Measurements from ENCODE around the gene LRRC28.

The LRRC28 gene

DNA sequence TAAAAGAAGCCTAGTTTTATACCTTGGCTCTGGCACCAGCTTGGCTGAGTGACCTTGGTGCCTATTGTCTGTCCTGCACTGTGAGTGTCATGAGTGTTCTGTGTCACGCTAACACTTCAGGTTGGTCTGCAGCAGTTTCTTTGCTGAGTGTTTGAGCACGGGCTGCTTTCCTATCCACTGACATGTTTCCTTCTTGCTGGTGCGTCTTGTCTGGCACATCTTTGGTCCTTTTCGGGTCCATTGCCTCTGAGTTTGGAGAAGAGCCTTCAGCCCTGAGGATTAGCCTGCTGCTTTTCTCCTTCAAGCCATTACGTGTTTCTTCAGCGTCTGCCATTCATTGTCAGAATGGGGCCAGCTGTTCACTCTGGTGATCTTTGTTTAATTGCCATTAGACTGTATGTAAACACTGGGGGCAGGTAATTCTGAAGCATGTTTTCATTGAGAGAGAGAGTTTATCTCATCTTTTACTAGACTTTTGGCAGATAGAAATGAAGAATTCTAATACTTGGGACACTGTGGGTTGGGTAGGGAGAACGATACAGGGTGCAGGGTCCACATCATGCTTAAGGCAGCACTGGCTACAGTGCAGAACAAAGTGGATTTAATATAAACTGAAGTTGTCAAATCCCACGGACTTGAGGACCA lies 55.5 kb downstream of the LRRC28 start:
- no peak for DNase-seq
- no peaks in the 10 kb centered on the region for H3K4me1 Mint-ChIP-seq (ENCODE audit: low read depth)
- H3K4me3 Mint-ChIP-seq: no peak overlapping the region
- H3K9me3 Mint-ChIP-seq: no peaks in the 10 kb centered on the region
- peaks cover 10% of the 10 kb centered on the region for H3K36me3 Mint-ChIP-seq (ENCODE audit: low read depth)
- H3K27ac Mint-ChIP-seq: no peak overlapping the region
- H3K27me3 Mint-ChIP-seq: no peaks in the 10 kb centered on the region

- H3K4me3 Mint-ChIP-seq: no peak overlapping the region
- H3K27ac Mint-ChIP-seq: no peak overlapping the region
These were observed 56.5 kb downstream of the LRRC28 start for GRCh38 chr15:99307735-99308134.

DNA sequence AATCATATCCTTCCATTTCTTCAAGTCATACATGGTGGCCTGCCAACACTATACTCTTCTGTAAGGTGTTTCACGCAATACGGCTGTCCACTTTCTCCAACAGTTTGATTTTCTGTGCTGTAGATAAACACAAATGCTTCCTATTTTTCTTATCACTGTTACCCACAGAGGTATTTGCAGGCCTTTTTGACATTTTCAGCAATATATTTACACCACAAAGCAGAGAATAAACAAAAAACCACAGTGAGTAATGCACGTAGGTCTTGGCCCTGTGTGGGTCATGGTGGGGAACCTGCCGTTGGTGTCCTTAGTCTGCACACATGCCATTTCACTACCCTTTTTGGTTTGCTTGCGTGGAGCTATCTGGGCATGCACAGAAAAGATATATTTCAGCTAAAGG lies 59.5 kb downstream of the LRRC28 start:
- Mint-ChIP-seq H3K27ac (no peak overlapping the region), H3K36me3 (ENCODE audit: low read depth) (peaks cover 23% of the 10 kb centered on the region), H3K9me3 (peaks cover 8% of the 10 kb centered on the region), H3K4me1 (ENCODE audit: low read depth) (no peaks in the 10 kb centered on the region), H3K27me3 (no peaks in the 10 kb centered on the region), H3K4me3 (no peak overlapping the region)
- no peak for DNase-seq

More at GRCh38 chr15:99307735-99308134, 56.5 kb downstream of the LRRC28 start:
- Mint-ChIP-seq H3K9me3 (peaks cover 3% of the 10 kb centered on the region), H3K27me3 (no peaks in the 10 kb centered on the region), H3K36me3 (ENCODE audit: low read depth) (peaks cover 16% of the 10 kb centered on the region), H3K4me1 (ENCODE audit: low read depth) (no peaks in the 10 kb centered on the region)
- no peak for DNase-seq

DNA sequence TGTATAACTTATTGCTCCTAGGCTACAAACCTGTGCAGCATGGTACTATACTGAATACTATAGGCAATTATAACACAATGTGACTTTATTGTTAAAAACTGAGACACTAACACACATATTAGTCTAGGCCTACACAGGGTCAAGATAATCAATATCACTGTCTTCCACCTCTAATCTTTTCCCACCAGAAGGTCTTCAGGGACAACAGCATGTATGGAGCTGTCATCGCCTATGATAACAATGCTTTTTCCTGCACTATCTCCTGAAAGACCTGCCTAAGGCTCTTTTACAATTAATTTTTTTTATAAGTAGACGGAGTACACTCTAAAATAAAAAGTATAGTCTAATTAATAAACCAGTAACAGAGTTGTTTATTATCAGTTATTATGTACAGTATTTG lies 60.9 kb downstream of the LRRC28 start:
- Mint-ChIP-seq H3K36me3 (ENCODE audit: low read depth) (peaks cover 23% of the 10 kb centered on the region), H3K27ac (no peak overlapping the region), H3K4me1 (ENCODE audit: low read depth) (no peaks in the 10 kb centered on the region), H3K4me3 (no peak overlapping the region), H3K9me3 (peaks cover 8% of the 10 kb centered on the region), H3K27me3 (no peaks in the 10 kb centered on the region)
- no peak for DNase-seq

DNA sequence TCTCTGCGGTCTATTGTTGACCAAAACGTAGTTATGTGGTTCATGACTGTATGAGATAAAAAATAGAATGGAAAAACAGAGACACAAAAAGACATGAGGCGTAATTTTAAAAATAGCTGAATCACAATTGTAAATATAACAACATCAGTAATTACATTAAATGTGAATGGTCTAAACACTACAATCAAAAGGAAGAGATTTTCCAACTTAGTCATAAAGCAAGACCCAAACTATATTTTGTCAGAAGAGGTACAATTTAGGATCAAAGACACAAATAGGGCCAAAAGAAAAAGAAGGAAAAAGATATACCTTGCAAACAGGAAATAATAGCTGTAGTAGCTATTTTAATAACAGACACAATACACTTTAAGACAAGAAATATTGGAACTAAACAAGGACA lies 61.5 kb downstream of the LRRC28 start:
- Mint-ChIP-seq H3K36me3 (ENCODE audit: low read depth) (peaks cover 23% of the 10 kb centered on the region), H3K27me3 (no peaks in the 10 kb centered on the region), H3K27ac (no peak overlapping the region), H3K4me3 (no peak overlapping the region), H3K4me1 (ENCODE audit: low read depth) (no peaks in the 10 kb centered on the region), H3K9me3 (peaks cover 8% of the 10 kb centered on the region)
- no peak for DNase-seq

DNA sequence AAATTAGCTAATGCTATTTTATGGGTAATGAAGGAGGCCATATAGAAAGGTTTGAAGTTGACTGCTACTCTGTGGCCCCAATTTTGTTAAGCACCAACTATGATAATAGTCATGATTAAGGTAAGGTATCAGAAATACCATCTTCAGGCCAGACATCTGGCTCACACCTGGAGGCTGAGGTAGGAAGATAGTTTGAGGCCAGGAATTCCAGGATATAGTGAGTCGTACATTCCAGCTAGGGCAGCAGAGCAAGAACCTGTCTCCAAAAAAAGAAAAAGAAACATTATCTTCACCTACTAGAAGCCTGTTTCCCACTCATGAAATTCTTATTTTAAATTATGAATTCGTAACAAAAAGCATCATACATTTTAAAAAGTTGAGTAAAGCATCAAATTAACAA lies 64.4 kb downstream of the LRRC28 start:
- no peaks in the 10 kb centered on the region for H3K27me3 Mint-ChIP-seq
- peaks cover 8% of the 10 kb centered on the region for H3K9me3 Mint-ChIP-seq
- no peaks in the 10 kb centered on the region for H3K4me1 Mint-ChIP-seq (ENCODE audit: low read depth)
- no peak overlapping the region for H3K4me3 Mint-ChIP-seq
- H3K27ac Mint-ChIP-seq: no peak overlapping the region
- DNase-seq: no peak
- H3K36me3 Mint-ChIP-seq (ENCODE audit: low read depth): peaks cover 19% of the 10 kb centered on the region

DNA sequence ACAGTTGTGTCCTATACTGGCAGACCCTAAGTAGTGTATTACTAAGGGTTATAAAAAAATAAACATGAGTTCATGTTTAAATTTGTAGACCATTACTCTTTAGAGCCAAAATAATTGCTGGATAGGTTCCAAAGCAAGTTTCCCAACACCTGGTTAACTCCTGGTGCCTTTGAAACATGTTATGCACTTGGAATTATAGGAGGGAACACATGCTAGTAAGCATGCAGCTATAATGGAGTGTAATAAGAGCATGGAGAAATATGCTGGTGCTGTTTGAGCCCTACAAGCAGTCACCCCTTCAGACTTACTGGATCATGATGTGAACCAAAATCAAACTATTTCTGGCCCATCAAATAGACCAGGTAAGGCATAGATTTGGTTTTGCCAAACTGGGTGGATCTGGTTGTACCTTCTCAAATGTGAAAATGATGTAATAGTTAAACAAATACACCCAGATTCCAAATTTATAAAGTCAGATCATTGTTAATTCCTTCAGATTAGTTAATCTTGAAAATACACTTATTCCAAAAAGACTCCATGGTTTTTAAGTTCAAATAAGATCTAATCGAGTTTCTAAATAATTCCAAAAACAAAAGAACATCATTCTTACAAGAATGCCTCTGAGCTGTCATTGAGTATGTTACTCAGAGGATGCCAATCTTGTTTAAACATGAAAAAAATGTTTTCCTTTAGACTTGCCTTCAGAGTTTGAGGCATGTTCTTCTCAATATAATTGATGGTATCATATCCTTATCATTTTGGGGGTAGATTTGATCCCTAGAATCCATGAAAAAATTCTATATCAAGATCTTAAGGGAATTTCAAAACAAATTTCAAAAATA lies 69.3 kb downstream of the LRRC28 start:
- Mint-ChIP-seq H3K4me1 (ENCODE audit: low read depth) (peaks cover 18% of the 10 kb centered on the region), H3K36me3 (ENCODE audit: low read depth) (no peaks in the 10 kb centered on the region), H3K27ac (no peak overlapping the region), H3K4me3 (no peak overlapping the region), H3K27me3 (no peaks in the 10 kb centered on the region), H3K9me3 (no peaks in the 10 kb centered on the region)
- no peak for DNase-seq

DNA sequence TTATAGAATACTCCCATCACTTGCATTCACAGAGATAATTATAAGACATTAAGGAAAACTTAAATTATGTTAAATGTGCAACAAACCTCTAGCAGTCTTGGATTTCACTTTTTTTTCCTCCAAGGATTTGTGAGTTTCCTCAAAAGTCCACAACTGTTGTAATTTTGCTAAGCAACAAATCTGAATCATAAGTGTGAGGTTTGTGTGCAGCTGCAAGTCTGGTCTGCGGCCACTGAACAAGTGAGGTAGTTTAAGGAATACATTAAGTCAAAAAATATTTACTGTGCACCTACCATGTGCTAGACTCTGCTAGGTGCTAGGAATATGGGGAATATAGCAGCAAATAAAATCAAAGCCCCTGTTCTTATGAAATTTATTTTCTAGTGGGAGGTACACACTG lies 70.2 kb downstream of the LRRC28 start:
- H3K27ac Mint-ChIP-seq: no peak overlapping the region
- H3K36me3 Mint-ChIP-seq (ENCODE audit: low read depth): no peaks in the 10 kb centered on the region
- no peak overlapping the region for H3K4me3 Mint-ChIP-seq
- H3K27me3 Mint-ChIP-seq: no peaks in the 10 kb centered on the region
- no peak for DNase-seq
- peaks cover 19% of the 10 kb centered on the region for H3K4me1 Mint-ChIP-seq (ENCODE audit: low read depth)
- no peaks in the 10 kb centered on the region for H3K9me3 Mint-ChIP-seq

- no peak for DNase-seq
- H3K4me1 Mint-ChIP-seq (ENCODE audit: low read depth): peaks cover 21% of the 10 kb centered on the region
- no peaks in the 10 kb centered on the region for H3K36me3 Mint-ChIP-seq (ENCODE audit: low read depth)
- H3K27ac Mint-ChIP-seq: no peak overlapping the region
- no peaks in the 10 kb centered on the region for H3K9me3 Mint-ChIP-seq
- no peak overlapping the region for H3K4me3 Mint-ChIP-seq
- H3K27me3 Mint-ChIP-seq: no peaks in the 10 kb centered on the region
These were observed 71.5 kb downstream of the LRRC28 start for GRCh38 chr15:99322643-99323405.

- Mint-ChIP-seq H3K4me3 (no peak overlapping the region), H3K36me3 (ENCODE audit: low read depth) (no peaks in the 10 kb centered on the region), H3K9me3 (no peaks in the 10 kb centered on the region), H3K27me3 (no peaks in the 10 kb centered on the region), H3K4me1 (ENCODE audit: low read depth) (peaks cover 21% of the 10 kb centered on the region), H3K27ac (peak overlapping the region; percentile 57)
- DNase-seq: no peak
These were observed 72.9 kb downstream of the LRRC28 start for GRCh38 chr15:99324082-99324620.

GRCh38 chr15:99324700-99325099 lies 73.4 kb downstream of the LRRC28 start:
- no peak overlapping the region for H3K4me3 Mint-ChIP-seq
- peak overlapping the region; percentile 57 for H3K27ac Mint-ChIP-seq
- no peaks in the 10 kb centered on the region for H3K9me3 Mint-ChIP-seq
- H3K36me3 Mint-ChIP-seq (ENCODE audit: low read depth): no peaks in the 10 kb centered on the region
- H3K27me3 Mint-ChIP-seq: no peaks in the 10 kb centered on the region
- no peak for DNase-seq
- H3K4me1 Mint-ChIP-seq (ENCODE audit: low read depth): peaks cover 21% of the 10 kb centered on the region

- H3K4me1 Mint-ChIP-seq (ENCODE audit: low read depth): peaks cover 23% of the 10 kb centered on the region
- H3K4me3 Mint-ChIP-seq: no peak overlapping the region
- no peaks in the 10 kb centered on the region for H3K36me3 Mint-ChIP-seq (ENCODE audit: low read depth)
- H3K27ac Mint-ChIP-seq: no peak overlapping the region
- DNase-seq: no peak
- no peaks in the 10 kb centered on the region for H3K9me3 Mint-ChIP-seq
- no peaks in the 10 kb centered on the region for H3K27me3 Mint-ChIP-seq
These were observed 75.0 kb downstream of the LRRC28 start for GRCh38 chr15:99326235-99326634.

DNA sequence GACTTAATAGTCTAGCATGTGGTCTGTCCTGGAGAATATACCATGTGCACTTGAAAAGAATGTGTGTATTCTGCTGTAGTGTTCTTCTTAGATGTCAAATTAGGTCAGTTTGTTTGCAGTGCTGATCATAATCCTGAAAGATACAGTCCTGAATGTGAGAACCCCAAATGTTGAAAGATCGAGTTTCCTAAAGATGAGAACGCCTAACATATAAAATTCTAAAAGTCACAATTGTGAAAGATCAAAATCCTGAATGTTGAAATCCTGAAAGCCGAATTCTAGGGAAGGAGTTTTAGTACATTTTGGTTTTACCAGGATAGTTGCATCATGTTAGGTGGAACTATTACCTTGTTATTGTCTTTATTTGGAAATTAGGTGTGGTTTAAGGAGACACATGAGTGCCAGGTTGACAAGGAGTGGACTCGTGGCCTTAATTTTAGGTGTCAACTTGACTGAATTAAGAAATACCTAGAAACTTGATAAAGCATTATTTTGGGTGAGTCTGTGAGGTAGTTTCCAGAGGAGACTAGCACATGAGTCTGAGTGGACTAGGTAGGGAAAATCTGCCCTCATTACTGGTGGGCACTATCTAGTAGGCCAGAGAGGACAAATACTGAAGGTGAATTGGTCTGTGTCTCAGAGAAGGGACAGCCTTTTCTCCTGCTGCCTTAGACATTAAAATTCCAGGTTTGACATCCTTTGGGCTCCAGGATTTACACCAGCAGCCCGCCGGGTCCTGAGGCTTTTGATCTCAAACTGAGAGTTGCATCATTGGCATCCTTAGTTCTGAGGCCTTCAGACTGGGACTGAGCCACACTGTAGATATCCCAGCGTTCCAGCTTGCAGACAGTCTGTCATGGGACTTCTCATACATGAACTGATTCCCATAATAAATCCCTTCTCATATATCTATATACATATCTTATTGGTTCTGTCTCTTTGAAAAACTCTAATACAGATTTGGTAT lies 77.1 kb downstream of the LRRC28 start:
- Mint-ChIP-seq H3K36me3 (ENCODE audit: low read depth) (no peaks in the 10 kb centered on the region), H3K4me3 (no peak overlapping the region), H3K27me3 (no peaks in the 10 kb centered on the region), H3K9me3 (no peaks in the 10 kb centered on the region), H3K27ac (no peak overlapping the region), H3K4me1 (ENCODE audit: low read depth) (peaks cover 24% of the 10 kb centered on the region)
- DNase-seq: no peak

GRCh38 chr15:99331381-99331780 lies 80.1 kb downstream of the LRRC28 start:
- no peak for DNase-seq
- Mint-ChIP-seq H3K36me3 (ENCODE audit: low read depth) (peaks cover 5% of the 10 kb centered on the region), H3K27me3 (no peaks in the 10 kb centered on the region), H3K4me3 (no peak overlapping the region), H3K9me3 (no peaks in the 10 kb centered on the region), H3K27ac (no peak overlapping the region), H3K4me1 (ENCODE audit: low read depth) (peaks cover 13% of the 10 kb centered on the region)
